Measurements from ENCODE around the gene VENTX.
"Not testable (repeated sequence)": the region's sequence is repeated elsewhere in the genome, so short reads cannot be mapped to it uniquely, and the experiment has no call there.

The VENTX gene

GRCh38 chr10:133258818-133259601, 21.4 kb downstream of the VENTX start:
- no peak for FAIRE-seq

DNA sequence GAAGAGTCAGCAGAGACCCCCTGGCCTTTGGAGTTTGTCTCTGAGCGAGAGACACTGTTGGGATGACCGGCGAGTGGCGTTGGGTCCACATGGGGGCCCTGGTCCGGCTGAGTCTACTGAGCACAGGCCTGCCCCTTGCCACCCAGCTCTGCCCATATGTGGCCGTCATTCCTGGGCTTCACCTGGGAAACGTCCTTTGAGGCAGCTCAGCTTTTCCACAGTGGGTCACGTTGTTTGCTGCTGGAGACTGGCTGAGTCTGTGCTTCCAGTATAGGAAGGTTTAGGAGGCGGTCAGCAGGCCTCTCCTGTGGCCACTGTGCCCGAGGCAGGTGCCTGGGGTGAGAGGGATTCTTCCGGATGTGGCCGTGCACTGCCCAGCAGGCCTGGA, 21.9 kb downstream of the VENTX start:
- FAIRE-seq = no peak

DNA sequence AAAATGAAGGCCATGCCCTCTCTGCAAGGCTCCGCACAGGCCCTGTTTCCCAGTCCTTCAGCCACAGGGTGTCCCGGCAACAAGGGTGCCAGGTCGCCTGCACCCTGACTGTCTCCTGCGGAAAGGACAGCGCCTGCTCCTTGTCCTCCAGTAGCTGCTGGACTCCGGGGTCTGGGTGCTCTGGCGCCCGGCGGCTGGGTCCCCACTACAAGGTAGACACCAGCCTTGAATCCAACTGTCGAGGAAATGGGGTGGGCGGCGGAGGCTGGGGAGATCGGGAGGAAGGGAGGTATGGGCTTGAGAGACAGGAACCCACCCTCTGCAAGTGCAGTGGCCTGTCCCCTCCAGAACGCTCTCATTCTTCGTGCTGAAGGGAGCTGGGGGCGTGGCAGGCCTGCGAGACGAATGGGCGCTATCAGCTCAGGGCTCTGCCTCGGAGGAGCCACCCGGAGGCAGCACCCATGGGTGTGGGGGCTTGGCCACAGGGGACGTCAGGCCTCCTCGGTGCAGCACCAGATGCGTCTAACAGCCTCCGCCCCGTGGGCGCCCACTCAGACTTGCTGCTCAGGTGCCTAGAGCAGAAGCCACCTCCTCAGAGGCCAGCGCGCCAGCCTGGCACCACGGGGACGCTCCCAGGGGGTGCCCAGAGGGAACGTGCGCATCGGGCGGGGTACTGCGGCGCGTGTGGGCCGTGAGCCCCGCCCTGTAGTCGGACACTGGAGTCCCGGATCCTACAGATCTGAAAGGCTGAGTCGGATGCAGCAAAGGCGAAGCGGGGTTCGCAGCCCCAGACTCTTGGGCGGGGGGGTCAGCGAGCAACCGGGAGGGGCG, 23.5 kb downstream of the VENTX start:
- no peak for FAIRE-seq

- FAIRE-seq = no peak
These were observed 24.2 kb downstream of the VENTX start for GRCh38 chr10:133261726-133262325.

GRCh38 chr10:133262696-133263095, 25.0 kb downstream of the VENTX start:
- no peak for FAIRE-seq

DNA sequence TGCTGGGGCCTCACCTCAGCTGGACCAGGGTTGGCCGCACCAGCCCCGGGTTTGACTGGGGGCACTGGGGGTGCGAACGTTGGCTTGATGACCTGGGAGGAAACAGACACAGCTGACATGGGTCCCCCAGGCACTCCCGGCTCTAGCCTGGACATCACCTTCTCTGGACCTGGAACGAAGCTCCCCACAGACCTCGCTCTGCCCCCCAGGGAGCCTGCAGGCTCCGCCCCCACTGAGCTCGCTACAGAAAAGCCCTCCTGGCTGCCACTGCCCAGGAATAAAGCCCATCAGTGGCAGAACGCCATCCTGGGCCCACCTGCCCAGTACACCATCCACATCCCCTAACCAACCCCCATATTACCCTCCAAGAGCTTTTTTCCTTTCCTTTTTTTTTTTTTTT, 26.0 kb downstream of the VENTX start:
- no peak for FAIRE-seq

GRCh38 chr10:133264461-133264860, 26.8 kb downstream of the VENTX start:
- no peak for FAIRE-seq

- not testable (repeated sequence) for FAIRE-seq
These were observed 27.4 kb downstream of the VENTX start for GRCh38 chr10:133265052-133265451.

DNA sequence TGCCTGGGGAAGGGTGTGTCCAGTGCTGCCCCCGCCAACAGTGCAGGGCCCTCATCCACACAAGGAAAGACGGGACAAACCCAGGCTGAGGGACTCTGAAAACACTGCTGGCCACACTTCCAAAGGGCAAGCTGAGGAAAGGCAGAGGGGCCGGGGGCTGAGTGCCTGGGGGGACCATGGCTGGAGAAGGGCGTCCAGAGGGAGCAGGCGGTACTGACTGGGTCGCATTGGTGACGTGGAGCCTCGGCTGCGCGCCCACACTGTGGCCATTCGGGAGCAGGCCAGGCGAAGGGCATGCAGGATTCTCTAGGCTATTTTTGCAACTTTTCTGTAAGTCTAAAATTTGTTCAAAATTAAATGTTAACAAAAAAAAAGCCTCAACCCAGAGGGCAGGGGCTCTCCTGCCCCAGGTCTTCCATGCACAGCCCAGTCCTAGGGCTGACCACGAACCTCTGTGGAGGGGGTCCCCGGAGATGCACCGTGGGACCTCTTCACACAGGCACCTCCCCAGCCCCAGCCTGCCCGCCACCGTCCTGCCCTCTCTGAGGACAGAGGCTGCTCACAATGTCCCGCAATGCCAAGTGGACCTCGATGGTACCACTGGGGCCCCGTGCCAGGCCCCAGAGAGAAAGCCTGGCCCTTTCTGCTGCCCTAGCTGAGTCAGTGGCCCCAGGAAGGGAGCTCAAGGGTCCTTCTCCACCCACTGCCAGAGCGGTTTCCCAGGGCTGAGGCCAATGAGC, 28.6 kb downstream of the VENTX start:
- FAIRE-seq = no peak

DNA sequence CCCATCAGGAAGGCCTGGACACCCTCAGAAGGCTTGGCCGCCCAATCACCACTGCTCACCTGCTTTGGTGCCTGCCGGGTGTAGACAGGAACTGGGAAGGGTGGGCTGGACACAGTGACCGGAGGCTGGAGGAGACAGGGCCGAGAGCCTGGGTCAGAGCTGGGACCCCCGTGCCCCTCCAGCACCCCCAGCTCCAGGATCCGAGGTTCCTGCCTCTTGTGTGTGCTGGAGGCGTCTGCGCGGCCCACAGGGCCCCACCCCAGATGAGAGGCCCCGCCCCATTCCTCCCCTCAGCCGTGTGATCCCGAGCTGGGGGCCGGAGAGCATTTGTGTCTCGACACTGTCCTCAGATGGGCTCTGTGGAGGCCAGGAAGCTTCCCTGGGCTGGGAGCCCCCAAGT, 29.6 kb downstream of the VENTX start:
- no peak for FAIRE-seq

DNA sequence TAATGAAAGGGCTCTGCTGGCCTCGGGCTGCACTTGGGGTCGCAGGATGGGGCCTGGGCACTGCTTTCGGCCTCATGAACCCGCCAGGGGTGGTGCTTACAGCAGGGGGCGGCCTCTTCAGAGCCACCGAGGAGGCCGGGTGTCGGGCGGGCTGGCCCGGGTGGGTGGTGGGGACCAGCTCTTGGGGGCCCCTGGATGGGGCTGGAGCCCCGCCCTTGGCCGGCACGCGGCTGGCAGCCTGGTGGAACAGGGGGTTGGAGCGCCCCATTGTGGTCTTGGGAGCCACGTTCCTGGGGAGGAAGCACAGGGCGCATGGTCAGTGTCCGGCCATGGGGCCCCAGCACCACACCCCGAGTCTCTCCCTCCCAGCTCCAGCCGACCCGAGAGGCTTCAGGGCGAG, 30.2 kb downstream of the VENTX start:
- no peak for FAIRE-seq

DNA sequence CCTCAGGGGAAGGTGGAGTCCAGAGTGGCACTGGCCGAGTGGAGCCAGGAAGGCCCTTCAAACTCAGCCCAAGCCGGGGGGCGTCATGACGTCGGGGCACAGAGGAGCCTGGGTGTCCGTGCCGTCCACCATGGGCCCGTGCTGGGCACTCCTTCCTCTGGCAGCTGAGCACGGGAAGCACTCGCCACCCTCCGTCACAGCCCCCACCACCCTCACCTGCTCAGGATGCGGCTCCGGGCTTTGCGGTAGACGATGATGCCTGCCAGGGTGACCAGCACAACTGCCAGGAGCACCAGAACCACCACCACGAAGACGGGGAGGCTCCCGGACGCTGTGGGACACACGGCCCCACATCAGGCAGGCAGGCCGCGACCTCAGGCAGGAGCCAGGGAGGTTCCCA, 30.9 kb downstream of the VENTX start:
- no peak for FAIRE-seq

DNA sequence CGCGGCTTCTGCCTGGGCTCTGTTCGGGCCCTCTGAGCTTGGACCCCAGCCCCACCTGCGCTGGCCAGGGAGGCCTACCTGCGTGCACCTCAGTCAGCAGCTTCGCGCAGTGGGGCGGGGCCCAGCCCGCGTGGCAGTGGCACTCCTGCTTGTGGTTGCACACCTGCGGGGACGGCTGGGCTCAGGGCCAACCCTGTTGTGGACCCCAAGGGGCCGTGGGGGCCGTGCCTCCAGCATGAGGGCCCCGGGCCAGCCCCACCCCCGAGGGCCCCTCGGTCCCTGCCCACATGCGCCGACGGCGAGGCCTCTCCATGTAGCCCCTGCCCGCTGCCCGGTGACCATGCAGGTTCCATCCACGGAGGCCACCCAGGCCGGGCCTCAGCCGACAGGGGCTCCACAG, 31.7 kb downstream of the VENTX start:
- FAIRE-seq = no peak

- no peak for FAIRE-seq
These were observed 32.5 kb downstream of the VENTX start for GRCh38 chr10:133270204-133270603.

DNA sequence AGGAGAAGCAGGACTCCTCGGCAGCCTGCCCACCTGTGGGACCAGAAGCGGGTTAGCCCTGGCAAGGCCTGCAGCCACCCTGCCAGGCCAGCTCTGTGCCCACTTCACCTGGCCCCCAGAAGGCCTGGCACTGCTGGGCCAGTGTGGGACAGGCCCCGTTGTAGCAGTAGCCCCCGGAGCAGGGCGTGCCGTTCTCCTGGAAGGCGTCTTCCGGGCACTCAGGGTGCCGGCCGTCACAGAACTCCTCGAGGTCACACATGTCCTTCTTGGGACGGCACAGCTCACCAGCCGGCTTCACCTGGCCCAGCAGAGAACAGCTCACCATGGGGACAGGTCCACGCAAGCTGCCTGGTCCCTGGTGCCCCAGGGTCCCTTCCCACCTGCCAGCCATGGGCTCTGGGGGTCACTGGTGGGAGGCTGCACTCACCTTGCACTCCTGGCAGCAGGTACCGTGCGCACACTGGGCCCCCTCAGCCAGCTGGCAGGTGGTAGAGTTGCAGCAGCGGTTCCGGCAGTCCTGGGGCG, 33.2 kb downstream of the VENTX start:
- no peak for FAIRE-seq

DNA sequence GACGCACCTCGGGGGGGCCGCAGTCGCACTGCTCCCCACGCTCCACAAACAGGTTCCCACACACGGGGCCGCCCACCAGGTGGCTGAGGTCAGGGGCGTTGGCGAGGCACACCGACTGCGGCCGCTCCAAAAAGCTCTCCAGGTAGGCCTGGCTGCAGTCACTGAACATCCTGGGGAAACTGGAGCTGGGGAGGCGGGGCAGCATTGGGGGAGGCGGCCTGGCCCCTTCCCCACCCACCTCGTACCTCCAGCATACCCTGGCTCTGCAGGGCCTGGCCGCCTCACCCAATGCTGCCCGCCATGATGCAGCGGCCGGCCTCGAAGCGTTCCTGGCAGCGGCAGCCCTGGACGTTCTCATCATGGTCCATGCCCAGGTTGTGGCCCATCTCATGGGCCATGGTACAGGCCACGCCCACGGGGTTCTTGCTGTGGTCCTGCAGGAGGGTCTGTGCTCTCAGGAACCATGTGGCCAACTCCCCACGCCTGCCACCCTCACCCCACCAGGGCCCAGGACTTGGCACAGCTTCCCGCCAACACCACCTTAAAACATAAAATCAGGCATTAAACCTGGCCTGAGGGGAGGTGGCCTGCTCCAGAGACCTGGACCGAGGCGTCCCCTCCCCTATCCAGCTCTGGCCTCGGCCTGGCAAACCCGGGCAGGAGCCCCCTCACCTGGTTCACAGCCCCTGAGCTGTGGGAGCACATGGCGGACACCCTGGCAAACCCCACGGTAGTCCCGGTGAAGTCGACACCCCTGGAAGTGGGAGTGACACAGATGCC, 34.1 kb downstream of the VENTX start:
- no peak for FAIRE-seq

GRCh38 chr10:133272301-133272963, 34.8 kb downstream of the VENTX start:
- FAIRE-seq = no peak

GRCh38 chr10:133272964-133273420, 35.3 kb downstream of the VENTX start:
- FAIRE-seq = no peak

DNA sequence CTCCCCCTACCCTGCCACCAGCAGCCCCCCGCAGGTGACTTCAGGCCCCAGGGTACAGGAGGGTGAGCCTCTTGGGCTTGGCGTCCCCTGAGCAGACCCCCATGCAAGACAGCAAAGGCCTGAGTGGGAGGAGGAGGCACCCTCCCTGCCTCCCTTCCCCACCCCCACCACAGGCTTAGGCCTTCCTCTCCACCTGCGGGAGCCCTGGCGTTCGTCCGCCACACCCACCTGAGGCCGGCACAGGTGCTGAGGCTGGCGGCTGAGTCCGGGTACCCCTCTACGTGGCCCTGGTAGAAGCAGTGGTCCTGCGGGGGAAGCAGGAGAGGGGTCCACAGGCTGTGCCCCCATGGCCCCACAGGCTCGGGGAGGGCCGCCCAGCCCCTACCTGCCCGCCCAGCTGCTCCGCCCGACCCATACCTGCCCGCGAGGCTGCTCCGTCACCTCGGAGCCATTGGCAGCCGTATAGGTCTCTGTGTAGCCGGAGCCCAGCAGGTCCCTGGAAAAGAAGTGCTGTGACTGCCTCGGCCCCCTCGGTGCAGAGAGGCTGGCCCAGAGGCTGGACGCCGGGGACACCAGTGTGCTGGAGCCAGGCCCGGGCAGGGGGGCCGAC, 36.0 kb downstream of the VENTX start:
- no peak for FAIRE-seq

DNA sequence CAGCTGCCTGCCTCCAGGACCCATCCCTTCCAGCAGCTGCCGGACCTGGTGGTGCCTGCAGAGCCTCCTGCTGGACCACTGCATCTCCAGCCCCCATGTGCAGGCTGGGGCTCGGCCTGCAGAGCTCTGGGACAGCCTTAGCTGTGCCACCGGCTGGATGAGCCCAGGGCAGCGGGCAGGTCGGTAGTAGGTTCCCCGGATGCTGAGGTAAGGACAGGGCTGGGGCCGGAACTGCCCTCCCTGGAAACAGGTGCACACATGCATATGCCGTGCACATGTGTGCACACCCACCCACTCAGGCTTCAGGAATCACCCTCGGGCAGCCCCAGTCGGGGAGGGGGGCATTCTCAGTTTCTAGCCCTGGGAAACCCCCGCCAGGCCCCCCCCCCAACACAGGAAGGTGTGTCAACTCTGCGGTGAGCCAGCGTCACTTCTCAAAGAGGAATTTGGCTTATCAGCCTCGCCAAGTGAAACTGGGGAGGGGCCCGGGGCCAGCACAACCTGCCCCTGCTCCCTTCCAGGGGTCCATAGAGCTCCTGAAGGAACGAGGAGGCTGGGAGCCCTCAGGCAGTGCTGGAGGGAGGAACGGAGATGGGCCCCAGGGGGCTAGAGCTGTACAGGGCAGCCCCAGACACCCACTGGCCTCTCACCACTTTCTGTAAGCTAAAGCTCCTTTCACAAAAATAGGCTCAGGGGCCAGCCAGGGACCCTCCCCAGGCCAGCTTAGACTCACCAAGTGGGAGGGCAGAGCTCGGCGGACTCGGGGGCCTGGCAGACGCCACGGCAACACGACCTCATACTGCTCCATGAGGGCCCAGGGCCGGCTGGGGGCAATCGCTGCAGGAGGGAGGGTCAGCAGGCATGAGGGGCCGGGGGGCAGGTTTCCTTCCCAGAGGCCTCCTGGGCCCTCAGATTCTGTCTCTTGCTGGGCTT, 37.4 kb downstream of the VENTX start:
- FAIRE-seq = no peak

All from colon (tissue), 2 donors.